IPS-NIHi11 (cell line): ENCODE data around the gene CEP170B.
A peak's percentile ranks its signal among the peaks of the same experiment; 100 is the strongest.
"Not testable (repeated sequence)": the region's sequence is repeated elsewhere in the genome, so short reads cannot be mapped to it uniquely, and the experiment has no call there.

Experiments
- DNase-seq: peaks from one replicate; pipeline ENCODE4 v3.0.0; 2012; ENCODE audit warnings: mixed read lengths, low spot score

The CEP170B gene

DNA sequence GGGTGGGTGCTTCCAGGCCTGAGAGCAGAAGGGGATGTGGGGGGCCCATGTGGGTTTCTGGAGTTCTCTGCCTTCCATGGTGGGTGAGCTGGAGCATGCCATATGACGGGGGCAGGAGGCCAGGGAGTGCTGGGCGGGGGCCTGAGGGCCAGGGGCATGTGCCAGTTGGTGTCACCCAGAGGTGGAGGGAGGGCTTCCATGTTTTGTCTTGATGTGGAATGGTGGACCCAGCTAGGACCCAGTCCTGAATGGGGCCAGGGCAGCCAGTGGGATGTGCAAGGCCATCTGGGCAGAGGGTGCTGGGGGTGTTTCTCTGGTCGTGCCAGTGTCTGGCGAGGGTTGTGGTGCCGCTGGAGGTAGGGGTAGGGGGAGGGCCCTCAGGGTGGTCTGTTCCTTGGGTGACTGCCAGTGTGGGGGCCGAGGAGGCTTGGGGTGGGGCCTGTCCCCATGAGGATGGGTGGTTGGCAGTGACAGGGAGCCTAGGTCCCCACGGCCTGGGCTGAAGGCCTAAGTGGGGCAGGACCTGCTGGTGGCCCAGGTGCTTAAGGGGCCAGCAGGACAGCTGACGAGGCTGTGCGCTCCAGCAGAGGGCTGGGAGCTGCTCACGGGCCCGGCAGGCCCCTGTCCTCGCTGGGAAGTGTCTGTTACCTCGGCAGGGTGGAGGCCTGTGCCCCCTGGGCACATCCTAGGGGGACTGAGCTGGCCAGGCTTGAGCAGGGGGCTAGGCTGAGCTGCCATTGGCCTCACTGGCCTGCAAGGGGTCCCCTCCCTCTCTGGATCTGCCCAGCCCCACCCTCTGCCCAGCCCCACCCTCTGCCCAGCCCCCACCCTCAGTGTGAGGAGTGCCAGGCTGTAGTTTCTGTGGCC, 26.8 kb downstream of the CEP170B start:
- peak; percentile 4 for DNase-seq

GRCh38 chr14:104892531-104893434, 27.7 kb downstream of the CEP170B start:
- DNase-seq: peak; percentile 20

GRCh38 chr14:104893435-104894207, 28.6 kb downstream of the CEP170B start:
- DNase-seq: peak; percentile 4

DNA sequence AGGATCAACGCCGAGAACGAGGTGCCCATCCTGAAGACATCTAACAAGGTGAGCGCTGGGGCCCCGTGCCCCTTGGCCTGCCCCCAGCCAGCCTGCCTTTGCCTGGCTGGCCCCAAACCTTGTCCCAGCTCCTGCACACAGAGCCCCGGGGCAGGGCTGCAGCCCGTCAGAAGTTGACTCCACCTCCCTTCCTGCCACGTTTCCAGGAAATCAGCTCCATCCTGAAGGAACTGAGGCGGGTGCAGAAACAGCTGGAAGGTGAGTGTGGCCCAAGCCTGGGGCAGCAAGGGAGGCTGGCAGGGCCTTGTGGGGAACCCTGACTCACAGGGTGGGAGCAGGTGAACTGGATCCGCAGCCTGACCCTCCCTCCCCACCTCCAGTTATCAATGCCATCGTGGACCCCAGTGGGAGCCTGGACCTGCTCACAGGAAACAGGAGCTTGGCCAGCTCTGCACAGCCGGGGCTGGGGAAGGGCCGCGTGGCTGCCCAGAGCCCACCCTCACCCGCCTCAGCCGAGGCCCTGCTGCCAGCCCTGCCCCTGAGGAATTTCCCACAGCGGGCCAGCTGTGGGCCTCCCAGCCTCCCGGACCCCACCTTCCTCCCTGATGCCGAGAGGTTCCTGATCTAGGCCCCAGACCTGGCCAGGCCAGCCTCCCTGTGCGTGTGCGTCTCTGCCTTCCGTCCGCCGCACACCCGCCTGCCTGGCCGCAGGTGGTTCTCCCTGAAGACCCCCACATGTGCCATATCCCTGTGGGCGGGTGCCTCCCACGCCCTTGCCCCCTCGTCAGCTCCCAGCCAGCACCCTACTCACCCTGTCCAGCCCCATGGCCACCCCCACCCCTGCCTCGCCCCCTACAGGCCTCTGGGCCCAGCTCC, 29.5 kb downstream of the CEP170B start:
- DNase-seq: peak; percentile 4

DNA sequence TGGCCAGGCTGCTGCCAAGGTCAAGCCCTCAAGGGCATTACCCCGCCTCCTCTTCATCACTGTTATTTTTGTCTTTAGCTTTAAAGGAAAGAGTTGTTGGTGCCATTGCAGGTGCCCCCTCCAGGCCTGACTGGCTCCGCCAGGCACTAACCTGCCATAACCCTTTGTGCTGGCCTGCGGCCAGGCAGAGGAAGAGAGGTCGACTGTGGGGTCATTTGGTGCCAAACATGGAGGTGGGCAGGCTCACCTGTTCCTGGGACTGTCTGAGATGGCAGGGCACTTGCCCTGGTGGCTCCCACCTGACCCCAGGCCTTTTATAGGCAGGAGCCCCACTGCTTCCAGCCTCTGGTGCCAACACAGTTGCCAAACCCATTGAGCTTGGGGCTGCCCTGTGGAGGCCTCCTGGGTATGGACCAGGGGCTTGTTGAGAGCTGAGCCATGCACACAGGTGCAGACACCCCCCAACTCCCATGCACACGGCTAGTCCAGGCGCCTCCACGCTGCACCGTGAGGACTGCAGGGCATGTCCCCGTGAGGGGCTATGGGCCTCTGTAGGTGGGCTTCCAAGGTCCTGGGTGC, 30.2 kb downstream of the CEP170B start:
- peak; percentile 17 for DNase-seq

GRCh38 chr14:104895786-104896661, 31.0 kb downstream of the CEP170B start:
- peak; percentile 15 for DNase-seq

- DNase-seq: peak; percentile 8
These were observed 32.5 kb downstream of the CEP170B start for GRCh38 chr14:104897330-104898194.

DNA sequence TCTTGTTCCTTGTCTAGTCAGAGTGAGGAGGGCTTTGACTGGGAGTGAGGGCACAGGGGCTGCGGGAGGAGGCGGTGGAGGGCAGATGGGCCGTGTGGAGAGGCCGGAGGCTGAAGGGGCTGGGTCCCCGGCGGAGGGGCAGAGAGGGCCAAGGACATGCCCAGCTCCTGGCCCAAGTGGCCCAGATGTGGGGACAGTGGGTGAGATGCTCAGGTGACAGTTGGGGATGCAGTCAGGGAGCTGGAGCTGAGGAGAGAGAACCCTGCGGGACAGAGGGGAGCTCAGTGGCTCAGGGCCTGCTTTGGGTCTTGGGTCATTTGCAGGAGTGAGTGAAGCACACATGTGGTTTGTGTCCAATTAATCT, 33.1 kb downstream of the CEP170B start:
- no peak for DNase-seq

- no peak for DNase-seq
These were observed 33.9 kb downstream of the CEP170B start for GRCh38 chr14:104898870-104899510.

- DNase-seq: no peak
These were observed 34.7 kb downstream of the CEP170B start for GRCh38 chr14:104899781-104900180.

- no peak for DNase-seq
These were observed 35.8 kb downstream of the CEP170B start for GRCh38 chr14:104900639-104901512.

- DNase-seq: no peak
These were observed 38.9 kb downstream of the CEP170B start for GRCh38 chr14:104903990-104904389.

DNA sequence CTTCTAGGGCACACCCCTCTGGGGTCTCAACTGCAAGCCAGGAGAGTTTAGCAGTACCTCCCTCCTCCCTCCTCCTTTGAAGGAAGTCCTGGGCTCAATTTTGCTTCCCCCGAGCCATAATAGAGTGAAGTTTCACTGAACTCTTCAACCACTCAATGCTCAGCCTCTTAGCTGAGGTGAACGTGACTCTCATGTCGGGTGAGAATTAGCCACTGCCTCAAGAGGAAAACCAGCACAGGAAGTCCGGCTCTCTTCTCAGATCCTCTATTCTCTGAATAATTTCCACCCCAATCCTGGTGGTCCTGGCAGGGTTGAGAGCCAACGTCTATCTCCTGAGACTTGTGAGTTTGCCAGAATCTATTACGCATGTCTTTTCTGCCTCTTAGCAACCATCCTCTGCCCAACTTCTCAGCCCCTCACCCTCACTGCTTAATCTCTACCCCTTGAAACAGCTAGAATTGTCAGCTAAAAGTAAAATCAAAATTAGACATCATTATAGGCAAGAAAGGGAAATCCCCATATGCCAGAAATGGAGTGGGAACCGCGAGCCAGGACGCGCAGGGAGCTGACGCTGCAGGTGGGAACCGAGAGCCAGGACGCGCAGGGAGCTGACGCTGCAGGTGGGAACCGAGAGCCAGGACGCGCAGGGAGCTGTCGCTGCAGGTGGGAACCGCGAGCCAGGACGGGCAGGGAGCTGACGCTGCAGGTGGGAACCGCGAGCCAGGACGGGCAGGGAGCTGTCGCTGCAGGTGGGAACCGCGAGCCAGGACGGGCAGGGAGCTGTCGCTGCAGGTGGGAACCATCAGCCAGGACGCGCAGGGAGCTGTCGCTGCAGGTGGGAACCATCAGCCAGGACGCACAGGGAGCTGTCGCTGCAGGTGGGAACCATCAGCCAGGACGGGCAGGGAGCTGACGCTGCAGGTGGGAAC, 39.8 kb downstream of the CEP170B start:
- not testable (repeated sequence) for DNase-seq

DNA sequence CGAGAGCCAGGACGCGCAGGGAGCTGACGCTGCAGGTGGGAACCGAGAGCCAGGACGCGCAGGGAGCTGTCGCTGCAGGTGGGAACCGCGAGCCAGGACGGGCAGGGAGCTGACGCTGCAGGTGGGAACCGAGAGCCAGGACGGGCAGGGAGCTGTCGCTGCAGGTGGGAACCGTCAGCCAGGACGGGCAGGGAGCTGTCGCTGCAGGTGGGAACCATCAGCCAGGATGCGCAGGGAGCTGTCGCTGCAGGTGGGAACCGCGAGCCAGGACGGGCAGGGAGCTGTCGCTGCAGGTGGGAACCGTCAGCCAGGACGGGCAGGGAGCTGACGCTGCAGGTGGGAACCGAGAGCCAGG, 40.5 kb downstream of the CEP170B start:
- DNase-seq: not testable (repeated sequence)

- no peak for DNase-seq
These were observed 43.2 kb downstream of the CEP170B start for GRCh38 chr14:104908303-104908702.

DNA sequence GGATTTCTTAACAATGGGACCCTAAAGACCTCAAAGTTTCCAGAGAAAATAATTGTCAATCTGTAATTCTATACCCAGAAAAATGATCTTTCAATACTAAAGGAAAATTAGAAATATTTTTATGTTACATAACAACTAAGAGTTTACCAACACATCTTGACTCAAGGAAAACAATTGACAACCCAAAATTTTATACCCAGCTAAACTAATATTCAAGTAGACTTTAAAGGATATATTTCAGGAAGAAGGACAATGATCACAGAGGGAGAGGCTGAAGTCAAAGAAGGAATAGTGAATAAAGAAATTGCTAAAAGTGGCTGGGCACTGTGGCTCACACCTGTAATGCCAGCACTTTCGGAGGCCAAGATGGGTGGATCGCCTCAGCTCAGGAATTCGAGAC, 47.0 kb downstream of the CEP170B start:
- no peak for DNase-seq
